HG02759 (cell line): ENCODE measurements around the gene CEACAM7.

Source experiments
- ATAC-seq: cut with Tn5 transposase; IDR thresholded peaks from one replicate; pipeline ENCODE4 v1.9.1; 2021; ENCODE audit warnings: mild to moderate bottlenecking, moderate library complexity; ENCODE audit not compliant: unreplicated experiment

CEACAM7 gene

GRCh38 chr19:41700381-41701195 is 12.5 kb upstream of the CEACAM7 start:
- ATAC-seq: no peak

- no peak for ATAC-seq
Observed at GRCh38 chr19:41699968-41700323, 11.9 kb upstream of the CEACAM7 start.

GRCh38 chr19:41699231-41699967 is 11.3 kb upstream of the CEACAM7 start:
- ATAC-seq: no peak

- ATAC-seq: no peak
Observed at GRCh38 chr19:41698746-41699230, 10.7 kb upstream of the CEACAM7 start.

- ATAC-seq: no peak
Observed at GRCh38 chr19:41697198-41697855, 9.3 kb upstream of the CEACAM7 start.

- ATAC-seq: no peak
Observed at GRCh38 chr19:41696402-41697197, 8.5 kb upstream of the CEACAM7 start.

- ATAC-seq: no peak
Observed at GRCh38 chr19:41695745-41696144, 7.7 kb upstream of the CEACAM7 start.

GRCh38 chr19:41694831-41695635 is 7.0 kb upstream of the CEACAM7 start:
- ATAC-seq: no peak

- no peak for ATAC-seq
Observed at GRCh38 chr19:41694196-41694595, 6.1 kb upstream of the CEACAM7 start.

GRCh38 chr19:41691268-41691970 is 3.3 kb upstream of the CEACAM7 start:
- no peak for ATAC-seq

- no peak for ATAC-seq
Observed at GRCh38 chr19:41690801-41691065, 2.7 kb upstream of the CEACAM7 start.

- no peak for ATAC-seq
Observed at GRCh38 chr19:41689993-41690800, 2.1 kb upstream of the CEACAM7 start.

- no peak for ATAC-seq
Observed at GRCh38 chr19:41688687-41689086, 617 bp upstream of the CEACAM7 start.

- no peak for ATAC-seq
Observed at GRCh38 chr19:41687419-41687818, 651 bp downstream of the CEACAM7 start.

- ATAC-seq: no peak
Observed at GRCh38 chr19:41682437-41682836, 5.6 kb downstream of the CEACAM7 start.

- ATAC-seq: no peak
Observed at GRCh38 chr19:41671486-41671885, 16.6 kb downstream of the CEACAM7 start.

- ATAC-seq: no peak
Observed at GRCh38 chr19:41670755-41671154, 17.3 kb downstream of the CEACAM7 start.

- no peak for ATAC-seq
Observed at GRCh38 chr19:41668315-41668714, 19.8 kb downstream of the CEACAM7 start.

GRCh38 chr19:41666075-41666474 is 22.0 kb downstream of the CEACAM7 start:
- no peak for ATAC-seq
